ENCODE results near the gene TXNDC11.

Gene TXNDC11

GRCh38 chr16:11632455-11632939 is 110.2 kb downstream of the TXNDC11 start:
- FAIRE-seq (no peak), DNase-seq (ENCODE audit: low spot score) (peak; percentile 64)

- FAIRE-seq (no peak), DNase-seq (ENCODE audit: low spot score) (no peak)
Observed at GRCh38 chr16:11631214-11631613, 111.4 kb downstream of the TXNDC11 start.

- no peak for DNase-seq (ENCODE audit: low spot score)
- no peak for FAIRE-seq
Observed at GRCh38 chr16:11630768-11631056, 111.9 kb downstream of the TXNDC11 start.

- DNase-seq (ENCODE audit: low spot score) = no peak
- no peak for FAIRE-seq
Observed at GRCh38 chr16:11630046-11630767, 112.5 kb downstream of the TXNDC11 start.

Measured in urothelium cell line (cell line).